ENCODE data around the gene COL20A1.

DNA sequence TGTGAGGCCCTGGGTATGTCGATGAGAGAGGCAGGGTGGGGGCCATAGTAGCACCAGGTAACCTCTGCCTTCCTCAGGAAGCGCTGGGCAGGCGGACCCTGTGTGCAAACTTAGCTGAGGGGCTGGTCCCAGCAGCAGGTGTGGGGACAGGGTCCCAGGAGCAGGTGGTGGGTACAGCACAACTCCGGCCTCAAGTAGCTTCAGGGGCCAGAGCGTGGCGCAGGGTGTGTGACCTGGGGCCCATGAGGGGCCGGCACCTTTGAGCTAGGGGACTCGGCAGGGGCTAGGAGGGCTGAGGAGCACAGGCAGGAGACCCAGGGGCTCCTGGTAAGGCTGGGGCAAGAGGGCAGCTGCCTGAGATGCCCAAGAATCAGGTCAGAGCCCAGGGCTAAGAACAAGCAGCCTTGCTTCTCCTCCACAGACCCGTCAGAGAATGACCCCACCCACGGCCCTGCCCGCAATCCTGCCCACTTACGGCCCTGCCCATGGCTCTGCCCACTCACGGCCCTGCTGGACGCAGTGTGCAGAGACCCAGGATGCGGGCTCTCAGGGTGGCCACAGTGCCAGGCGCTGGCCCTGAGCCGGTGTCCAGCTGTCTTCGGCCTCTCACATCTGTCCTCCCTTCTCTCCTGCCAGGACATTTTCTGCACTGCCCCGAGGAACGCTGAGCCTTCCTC is 37.2 kb downstream of the COL20A1 start:
- TF ChIP-seq POLR2AphosphoS5 (IDR thresholded peaks at IDR 0.05), result no peak
- TF ChIP-seq, protein P1, sequence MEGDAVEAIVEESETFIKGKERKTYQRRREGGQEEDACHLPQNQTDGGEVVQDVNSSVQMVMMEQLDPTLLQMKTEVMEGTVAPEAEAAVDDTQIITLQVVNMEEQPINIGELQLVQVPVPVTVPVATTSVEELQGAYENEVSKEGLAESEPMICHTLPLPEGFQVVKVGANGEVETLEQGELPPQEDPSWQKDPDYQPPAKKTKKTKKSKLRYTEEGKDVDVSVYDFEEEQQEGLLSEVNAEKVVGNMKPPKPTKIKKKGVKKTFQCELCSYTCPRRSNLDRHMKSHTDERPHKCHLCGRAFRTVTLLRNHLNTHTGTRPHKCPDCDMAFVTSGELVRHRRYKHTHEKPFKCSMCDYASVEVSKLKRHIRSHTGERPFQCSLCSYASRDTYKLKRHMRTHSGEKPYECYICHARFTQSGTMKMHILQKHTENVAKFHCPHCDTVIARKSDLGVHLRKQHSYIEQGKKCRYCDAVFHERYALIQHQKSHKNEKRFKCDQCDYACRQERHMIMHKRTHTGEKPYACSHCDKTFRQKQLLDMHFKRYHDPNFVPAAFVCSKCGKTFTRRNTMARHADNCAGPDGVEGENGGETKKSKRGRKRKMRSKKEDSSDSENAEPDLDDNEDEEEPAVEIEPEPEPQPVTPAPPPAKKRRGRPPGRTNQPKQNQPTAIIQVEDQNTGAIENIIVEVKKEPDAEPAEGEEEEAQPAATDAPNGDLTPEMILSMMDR (IDR thresholded peaks at IDR 0.05), result no peak

All from esophagus muscularis mucosa (tissue), 3 donors.